Chondrocyte (in vitro differentiated cells): ENCODE results near the gene LZTS2. TPM values are rescaled to one million over a fixed set of nuclear protein-coding genes. Genes with fewer than 3 reads are reported as not detected.
A peak's percentile ranks its signal among the peaks of the same experiment; 100 is the strongest.
"Not testable (repeated sequence)": the region's sequence is repeated elsewhere in the genome, so short reads cannot be mapped to it uniquely, and the experiment has no call there.

Source experiments
- DNase-seq: peaks from one replicate; pipeline ENCODE4 v3.0.0; 2021; ENCODE audit warnings: mixed read lengths, low spot score
- H3K27ac Mint-ChIP-seq: one replicate; pipeline ENCODE4 v1.8.0; 2021; ENCODE audit warnings: mild to moderate bottlenecking, moderate library complexity, mixed read lengths; ENCODE audit not compliant: unreplicated experiment
- H3K27me3 Mint-ChIP-seq: 2 replicates; pipeline ENCODE4 v1.8.0; 2021; ENCODE audit warnings: low read depth, mixed read lengths
- H3K36me3 Mint-ChIP-seq: 2 replicates; pipeline ENCODE4 v1.8.0; 2021; ENCODE audit warnings: low read depth, mixed read lengths
- H3K4me1 Mint-ChIP-seq: 2 replicates; pipeline ENCODE4 v1.8.0; 2021; ENCODE audit warnings: low read depth, mild to moderate bottlenecking, mixed read lengths
- H3K4me3 Mint-ChIP-seq: one replicate; pipeline ENCODE4 v1.8.0; 2021; ENCODE audit warnings: mild to moderate bottlenecking, moderate library complexity, mixed read lengths; ENCODE audit not compliant: unreplicated experiment
- H3K9me3 Mint-ChIP-seq: 2 replicates; pipeline ENCODE4 v1.8.0; 2021; ENCODE audit warnings: low read depth, mixed read lengths
- total RNA-seq: library from RNA; stranded (reverse); gene quantifications from 3 replicates; pipeline ENCODE4 v1.2.1, GENCODE V29; 2021
- TF ChIP-seq, protein P1 (sequence below): fragments of 200-600 bp; sonication (generic); IDR thresholded peaks from 2 replicates; pipeline ENCODE4 v1.5.0; 2021; ENCODE audit warnings: antibody characterized with exemption, mild to moderate bottlenecking, moderate library complexity

The LZTS2 gene
- total RNA-seq, 1 donor from 2014 or later, result 79.4 TPM

DNA sequence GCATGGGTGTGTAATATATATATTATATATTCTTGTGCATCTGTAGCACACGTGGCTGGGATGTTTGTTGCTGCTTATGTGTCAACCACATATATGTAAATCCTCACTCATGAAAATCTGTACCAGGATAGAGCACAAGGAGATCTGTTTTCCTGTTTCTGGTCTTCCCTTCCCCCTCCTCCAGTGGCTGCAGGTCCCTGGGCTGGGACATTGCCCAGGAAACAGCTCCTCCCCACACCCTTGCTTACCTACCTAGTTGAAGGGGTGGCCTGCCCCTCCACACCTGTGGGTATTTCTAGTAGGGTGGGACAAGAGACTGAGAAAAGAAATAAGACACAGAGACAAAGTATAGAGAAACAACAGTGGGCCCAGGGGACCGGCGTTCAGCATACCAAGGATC lies 33.7 kb downstream of the LZTS2 start:
- no peaks in the 10 kb centered on the region for H3K27me3 Mint-ChIP-seq
- peak overlapping the region; percentile 98 for H3K27ac Mint-ChIP-seq
- H3K9me3 Mint-ChIP-seq, result no peaks in the 10 kb centered on the region
- no peak for DNase-seq
- peaks cover 30% of the 10 kb centered on the region for H3K4me1 Mint-ChIP-seq
- TF ChIP-seq, protein P1, sequence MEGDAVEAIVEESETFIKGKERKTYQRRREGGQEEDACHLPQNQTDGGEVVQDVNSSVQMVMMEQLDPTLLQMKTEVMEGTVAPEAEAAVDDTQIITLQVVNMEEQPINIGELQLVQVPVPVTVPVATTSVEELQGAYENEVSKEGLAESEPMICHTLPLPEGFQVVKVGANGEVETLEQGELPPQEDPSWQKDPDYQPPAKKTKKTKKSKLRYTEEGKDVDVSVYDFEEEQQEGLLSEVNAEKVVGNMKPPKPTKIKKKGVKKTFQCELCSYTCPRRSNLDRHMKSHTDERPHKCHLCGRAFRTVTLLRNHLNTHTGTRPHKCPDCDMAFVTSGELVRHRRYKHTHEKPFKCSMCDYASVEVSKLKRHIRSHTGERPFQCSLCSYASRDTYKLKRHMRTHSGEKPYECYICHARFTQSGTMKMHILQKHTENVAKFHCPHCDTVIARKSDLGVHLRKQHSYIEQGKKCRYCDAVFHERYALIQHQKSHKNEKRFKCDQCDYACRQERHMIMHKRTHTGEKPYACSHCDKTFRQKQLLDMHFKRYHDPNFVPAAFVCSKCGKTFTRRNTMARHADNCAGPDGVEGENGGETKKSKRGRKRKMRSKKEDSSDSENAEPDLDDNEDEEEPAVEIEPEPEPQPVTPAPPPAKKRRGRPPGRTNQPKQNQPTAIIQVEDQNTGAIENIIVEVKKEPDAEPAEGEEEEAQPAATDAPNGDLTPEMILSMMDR, result no peak
- peak overlapping the region; percentile 96 for H3K4me3 Mint-ChIP-seq
- H3K36me3 Mint-ChIP-seq, result peaks cover 16% of the 10 kb centered on the region

DNA sequence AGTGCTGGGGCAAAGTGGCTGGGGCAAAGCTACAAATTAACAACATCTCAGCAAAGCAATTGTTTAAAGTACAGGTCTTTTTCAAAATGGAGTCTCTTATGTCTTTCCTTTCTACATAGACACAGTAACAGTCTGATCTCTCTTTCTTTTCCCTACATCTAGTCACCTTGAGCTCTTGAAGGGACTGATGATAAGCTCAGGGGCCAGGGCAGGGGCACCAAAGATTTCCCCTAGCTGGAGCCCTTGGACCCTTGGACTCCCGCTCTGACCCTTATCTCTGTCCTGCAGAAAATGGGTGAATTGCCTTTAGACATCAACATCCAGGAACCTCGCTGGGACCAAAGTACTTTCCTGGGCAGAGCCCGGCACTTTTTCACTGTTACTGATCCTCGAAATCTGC lies 34.8 kb downstream of the LZTS2 start:
- not testable (repeated sequence) for H3K27me3 Mint-ChIP-seq, H3K4me3 Mint-ChIP-seq

DNA sequence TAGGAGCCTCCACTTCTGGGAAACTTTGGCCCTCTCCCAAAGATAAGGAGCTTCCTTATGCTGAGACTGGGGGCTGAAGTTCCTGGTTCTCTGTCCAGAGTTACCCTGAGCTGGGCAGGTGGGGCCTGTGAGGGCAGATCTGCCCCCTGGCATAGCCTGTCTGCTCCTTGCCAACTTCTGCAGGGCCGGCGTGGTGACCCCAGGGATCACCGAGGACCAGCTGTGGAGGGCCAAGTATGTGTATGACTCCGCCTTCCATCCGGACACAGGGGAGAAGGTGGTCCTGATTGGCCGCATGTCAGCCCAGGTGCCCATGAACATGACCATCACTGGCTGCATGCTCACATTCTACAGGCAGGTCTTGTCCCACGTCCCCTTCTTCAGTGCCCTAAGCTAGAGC lies 35.7 kb downstream of the LZTS2 start:
- H3K27ac Mint-ChIP-seq, result no peak overlapping the region
- no peaks in the 10 kb centered on the region for H3K9me3 Mint-ChIP-seq
- H3K4me3 Mint-ChIP-seq, result no peak overlapping the region
- TF ChIP-seq, protein P1, result no peak
- H3K36me3 Mint-ChIP-seq, result peaks cover 22% of the 10 kb centered on the region
- DNase-seq, result no peak
- no peaks in the 10 kb centered on the region for H3K27me3 Mint-ChIP-seq
- peaks cover 32% of the 10 kb centered on the region for H3K4me1 Mint-ChIP-seq

More for the DNA sequence above, 34.8 kb downstream of the LZTS2 start:
- not testable (repeated sequence) for DNase-seq, H3K9me3 Mint-ChIP-seq, H3K27ac Mint-ChIP-seq
- H3K36me3 Mint-ChIP-seq, result peaks cover 20% of the 10 kb centered on the region
- peaks cover 30% of the 10 kb centered on the region for H3K4me1 Mint-ChIP-seq

DNA sequence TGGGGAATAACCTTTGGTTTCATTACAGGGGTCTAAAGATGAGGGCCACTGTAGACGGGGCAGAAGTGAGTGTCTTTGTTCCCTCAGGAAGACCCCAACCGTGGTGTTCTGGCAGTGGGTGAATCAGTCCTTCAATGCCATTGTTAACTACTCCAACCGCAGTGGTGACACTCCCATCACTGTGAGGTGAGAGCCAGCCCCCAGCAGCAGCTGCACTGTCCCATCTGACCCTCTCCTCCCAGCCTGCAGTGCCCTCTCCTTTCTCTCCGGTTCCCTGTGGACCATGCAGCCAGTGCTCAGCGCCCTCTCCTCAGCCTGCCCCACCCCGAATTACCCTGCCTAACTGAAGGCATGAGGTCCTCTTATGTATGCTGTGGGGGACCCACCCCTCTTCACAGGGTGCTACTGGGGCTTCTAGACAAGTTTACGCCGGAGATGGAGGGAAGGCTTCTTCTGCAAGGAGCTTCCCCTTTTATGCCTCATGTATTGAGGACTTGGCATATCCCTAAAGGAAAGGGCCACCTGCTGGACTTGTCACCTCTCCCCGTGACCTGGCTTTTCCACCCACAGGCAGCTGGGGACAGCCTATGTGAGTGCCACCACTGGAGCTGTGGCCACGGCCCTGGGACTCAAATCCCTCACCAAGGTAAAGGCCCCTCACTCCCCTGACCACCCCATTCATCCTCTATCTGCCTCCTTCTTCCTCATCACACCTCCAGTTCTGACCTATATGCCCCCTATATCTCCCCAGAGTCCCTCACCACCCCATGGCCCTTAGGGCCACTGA lies 36.5 kb downstream of the LZTS2 start:
- Mint-ChIP-seq H3K27me3 (no peaks in the 10 kb centered on the region), H3K36me3 (peaks cover 22% of the 10 kb centered on the region), H3K9me3 (no peaks in the 10 kb centered on the region), H3K4me3 (no peak overlapping the region), H3K27ac (no peak overlapping the region), H3K4me1 (peaks cover 32% of the 10 kb centered on the region)
- TF ChIP-seq, protein P1, result no peak
- no peak for DNase-seq

DNA sequence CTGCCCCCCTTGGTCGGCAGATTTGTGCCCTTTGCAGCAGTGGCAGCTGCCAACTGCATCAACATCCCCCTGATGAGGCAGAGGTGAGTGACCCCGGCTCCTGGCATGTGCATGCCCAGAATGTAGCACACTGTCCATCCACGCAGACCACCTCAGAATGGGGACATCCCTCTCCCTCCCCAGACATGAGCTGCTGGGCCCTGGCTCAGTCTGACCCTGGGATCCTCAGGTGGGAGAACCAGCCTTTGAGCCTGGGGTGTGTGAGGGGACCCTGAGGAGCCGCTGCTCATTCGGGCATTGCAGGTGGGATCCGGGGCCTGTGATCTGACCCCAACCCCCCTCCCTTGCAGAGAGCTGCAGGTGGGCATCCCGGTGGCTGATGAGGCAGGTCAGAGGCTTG lies 37.1 kb downstream of the LZTS2 start:
- Mint-ChIP-seq H3K27me3 (no peaks in the 10 kb centered on the region), H3K36me3 (peaks cover 22% of the 10 kb centered on the region), H3K4me1 (peaks cover 33% of the 10 kb centered on the region), H3K9me3 (no peaks in the 10 kb centered on the region), H3K4me3 (no peak overlapping the region), H3K27ac (no peak overlapping the region)
- no peak for DNase-seq
- TF ChIP-seq, protein P1, result no peak

DNA sequence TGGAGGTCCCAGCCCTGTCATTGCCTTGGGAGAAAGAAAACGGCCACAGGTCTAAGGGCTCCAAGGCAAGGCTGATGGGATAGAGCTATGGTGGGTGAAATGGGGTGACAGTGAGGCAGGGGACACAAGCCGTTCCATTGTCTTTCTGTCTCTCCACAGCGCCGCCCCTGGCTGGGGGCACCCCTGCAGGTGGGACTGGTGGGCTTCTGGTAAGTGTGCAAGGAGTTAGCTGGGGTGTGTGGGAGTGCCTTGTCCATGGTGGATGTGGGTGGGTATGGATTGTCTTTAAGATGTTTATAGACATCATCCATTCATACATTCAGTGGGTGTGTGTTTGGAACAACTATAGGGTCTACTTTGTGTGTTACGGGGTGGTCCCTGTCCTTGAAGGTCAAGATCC lies 38.9 kb downstream of the LZTS2 start:
- DNase-seq, result no peak
- Mint-ChIP-seq H3K4me3 (no peak overlapping the region), H3K27me3 (no peaks in the 10 kb centered on the region)

More for the DNA sequence above, 38.9 kb downstream of the LZTS2 start:
- peak overlapping the region; percentile 4 for H3K27ac Mint-ChIP-seq
- peaks cover 36% of the 10 kb centered on the region for H3K4me1 Mint-ChIP-seq
- peaks cover 22% of the 10 kb centered on the region for H3K36me3 Mint-ChIP-seq
- TF ChIP-seq, protein P1, result no peak
- no peaks in the 10 kb centered on the region for H3K9me3 Mint-ChIP-seq
